Common myeloid progenitor, CD34-positive (primary cell): ENCODE measurements around the gene IFI16.
"Not testable (repeated sequence)": the region's sequence is repeated elsewhere in the genome, so short reads cannot be mapped to it uniquely, and the experiment has no call there.

Source experiments
- CTCF ChIA-PET: fragments of 350-600 bp; sonication (Branson Sonifier 250); formaldehyde crosslinking; loops from one replicate; lab custom pipeline; 2021; ENCODE audit warnings: antibody characterized with exemption; lab: Charles Lee
- POLR2A ChIA-PET: fragments of 350-600 bp; sonication (Branson Sonifier 250); formaldehyde crosslinking; loops from one replicate; lab custom pipeline; 2021; ENCODE audit warnings: antibody characterized with exemption; lab: Charles Lee
- DNase-seq, 3 donors: peaks; one replicate each; pipeline versions ENCODE4 v3.0.0 to v3.0.0-alpha.2; 2013
- H3K27ac ChIP-seq, 2 experiments: 1 replicate in 1 of 2; 2 replicates in 1 of 2; pipeline ENCODE4 v1.7.0; 2013; ENCODE audit warnings: inconsistent platforms in 2 of 2, low read length in 2 of 2, mild to moderate bottlenecking in 2 of 2, low read depth in 1 of 2, moderate library complexity in 1 of 2; ENCODE audit not compliant: severe bottlenecking in 2 of 2, insufficient read depth in 1 of 2, poor library complexity in 1 of 2
- H3K27me3 ChIP-seq, 5 experiments: replicated peaks in 2 of 5; 1 replicate in 3 of 5; 2 replicates in 2 of 5; pipeline versions ENCODE4 v1.6.1 to v1.7.0; 2013; ENCODE audit warnings: low read length in 4 of 5, mild to moderate bottlenecking in 2 of 5, moderate library complexity in 2 of 5, inconsistent platforms in 1 of 5; ENCODE audit not compliant: insufficient read depth in 5 of 5, control insufficient read depth in 4 of 5
- H3K36me3 ChIP-seq, 4 experiments: 1 replicate in 2 of 4; 2 replicates in 2 of 4; pipeline versions ENCODE4 v1.6.1 to v1.7.0; 2013; ENCODE audit warnings: low read length in 3 of 4, control low read depth in 1 of 4, mild to moderate bottlenecking in 1 of 4; ENCODE audit not compliant: control insufficient read depth in 4 of 4, insufficient read depth in 4 of 4
- H3K4me1 ChIP-seq, 4 experiments: 1 replicate in 3 of 4; 2 replicates in 1 of 4; pipeline versions ENCODE4 v1.6.1 to v1.7.1; 2013; ENCODE audit warnings: low read length in 3 of 4, mild to moderate bottlenecking in 3 of 4, control low read depth in 1 of 4, inconsistent platforms in 1 of 4, moderate library complexity in 1 of 4; ENCODE audit not compliant: control insufficient read depth in 4 of 4, insufficient read depth in 4 of 4; ENCODE audit errors: control extremely low read depth in 1 of 4
- H3K4me3 ChIP-seq, 7 experiments: 1 replicate in 4 of 7; 2 replicates in 3 of 7; pipeline versions ENCODE4 v1.5.1 to v1.7.0; 2013; ENCODE audit warnings: mild to moderate bottlenecking in 7 of 7, low read length in 6 of 7, moderate library complexity in 6 of 7, inconsistent platforms in 2 of 7, low read depth in 2 of 7, control low read depth in 1 of 7; ENCODE audit not compliant: insufficient read depth in 4 of 7, control insufficient read depth in 1 of 7; ENCODE audit errors: extremely low read depth in 1 of 7
- H3K9me3 ChIP-seq, 5 experiments: 1 replicate in 4 of 5; 2 replicates in 1 of 5; pipeline versions ENCODE4 v1.6.1 to v1.7.1; 2013; ENCODE audit warnings: low read length in 4 of 5, mild to moderate bottlenecking in 2 of 5, inconsistent platforms in 1 of 5, low read depth in 1 of 5, moderate library complexity in 1 of 5; ENCODE audit not compliant: control insufficient read depth in 4 of 5, insufficient read depth in 2 of 5; ENCODE audit errors: control extremely low read depth in 1 of 5
- WGBS: methylation state at CpG from one replicate; pipeline ENCODE4 v1.1.5; 2013; ENCODE audit not compliant: insufficient coverage; 5-methylcytosine and 5-hydroxymethylcytosine counted together

IFI16 gene

GRCh38 chr1:159100589-159100988 lies 90.9 kb downstream of the IFI16 start:
- no peak for DNase-seq
- POLR2A ChIA-PET: no interaction called here
- Histone ChIP-seq H3K27ac (no peak overlapping the region), H3K36me3 (no peaks in the 10 kb centered on the region), H3K4me3 (no peak overlapping the region), H3K4me1 (no peaks in the 10 kb centered on the region), H3K27me3 (no peaks in the 10 kb centered on the region), H3K9me3 (no peaks in the 10 kb centered on the region)
- WGBS: 83% methylated on average over 1 of the region's 1 CpG
- CTCF ChIA-PET: no interaction called here

GRCh38 chr1:159103021-159103420 lies 93.3 kb downstream of the IFI16 start:
- H3K27ac ChIP-seq: not testable (repeated sequence)

More at GRCh38 chr1:159103021-159103420, 93.3 kb downstream of the IFI16 start:
- CTCF ChIA-PET, H3K4me3 ChIP-seq, DNase-seq, H3K9me3 ChIP-seq, H3K36me3 ChIP-seq, H3K27me3 ChIP-seq, POLR2A ChIA-PET, H3K4me1 ChIP-seq: not testable (repeated sequence)
- no CpG with 5 or more reads among the region's 3 CpGs for WGBS
